DOHH2 (cell line): ENCODE measurements around the gene ATXN2.
A peak's percentile ranks its signal among the peaks of the same experiment; 100 is the strongest.

Source experiments
- H3F3A ChIP-seq: fragments of 200-600 bp; sonication (generic), shearing (Covaris generic); 2 replicates; pipeline ENCODE4 v1.6.0; 2016; ENCODE audit warnings: antibody characterized with exemption, mild to moderate bottlenecking; ENCODE audit not compliant: control insufficient read depth, insufficient read depth
- H3K27ac ChIP-seq: fragments of 200-600 bp; sonication (generic); 2 replicates; pipeline ENCODE4 v1.5.1; 2014; ENCODE audit warnings: low read depth, mild to moderate bottlenecking, low read length, moderate library complexity
- H3K27me3 ChIP-seq: fragments of 200-600 bp; sonication (generic); 2 replicates; pipeline ENCODE4 v1.6.1; 2014; ENCODE audit warnings: mild to moderate bottlenecking, low read length, mixed read lengths; ENCODE audit not compliant: control insufficient read depth
- H3K36me3 ChIP-seq: fragments of 200-600 bp; sonication (generic); 2 replicates; pipeline ENCODE4 v1.6.1; 2014; ENCODE audit warnings: mild to moderate bottlenecking, low read length, moderate library complexity, mixed read lengths; ENCODE audit not compliant: control insufficient read depth
- H3K4me1 ChIP-seq: fragments of 200-600 bp; sonication (generic); 2 replicates; pipeline ENCODE4 v1.6.1; 2014; ENCODE audit warnings: mild to moderate bottlenecking, low read length, mixed read lengths; ENCODE audit not compliant: control insufficient read depth
- H3K4me2 ChIP-seq: fragments of 200-600 bp; sonication (generic); 2 replicates; pipeline ENCODE4 v1.6.0; 2014; ENCODE audit warnings: mild to moderate bottlenecking, low read length, moderate library complexity
- H3K4me3 ChIP-seq: fragments of 200-600 bp; sonication (generic); 2 replicates; pipeline ENCODE4 v1.5.1; 2014; ENCODE audit warnings: mild to moderate bottlenecking, low read length, mixed read lengths
- H3K79me2 ChIP-seq: fragments of 200-600 bp; sonication (generic); 2 replicates; pipeline ENCODE4 v1.6.1; 2014; ENCODE audit warnings: mild to moderate bottlenecking, low read length, mixed read lengths; ENCODE audit not compliant: control insufficient read depth
- H3K9me2 ChIP-seq: fragments of 200-600 bp; sonication (generic); replicated peaks from 2 replicates; pipeline ENCODE4 v1.6.1; 2014; ENCODE audit warnings: mild to moderate bottlenecking, low read length, mixed read lengths; ENCODE audit not compliant: control insufficient read depth
- H3K9me3 ChIP-seq: fragments of 200-600 bp; sonication (generic); 2 replicates; pipeline ENCODE4 v1.6.1; 2014; ENCODE audit warnings: antibody characterized with exemption, low read length, mixed read lengths; ENCODE audit not compliant: control insufficient read depth, insufficient read depth
- H4K20me1 ChIP-seq: fragments of 200-600 bp; sonication (generic); 2 replicates; pipeline ENCODE4 v1.6.0; 2014; ENCODE audit warnings: low read depth, mild to moderate bottlenecking, antibody characterized with exemption, low read length, moderate library complexity; ENCODE audit not compliant: control insufficient read depth, insufficient read depth
- CTCF ChIP-seq: fragments of 200-600 bp; sonication (generic); IDR thresholded peaks from one replicate; pipeline ENCODE4 v1.5.1; 2014; ENCODE audit warnings: antibody characterized with exemption, mild to moderate bottlenecking, low read depth, low read length; ENCODE audit not compliant: poor library complexity, severe bottlenecking
- EZH2phosphoT487 ChIP-seq: fragments of 200-600 bp; sonication (generic); IDR thresholded peaks from 2 replicates; pipeline ENCODE4 v1.6.1; 2017; ENCODE audit warnings: borderline replicate concordance, mild to moderate bottlenecking, antibody characterized with exemption, low read length, moderate library complexity, mixed read lengths

The ATXN2 gene

GRCh38 chr12:111444314-111444924, 154.7 kb downstream of the ATXN2 start:
- peaks cover 17% of the 10 kb centered on the region for H3K79me2 ChIP-seq
- no peaks in the 10 kb centered on the region for H3K9me2 ChIP-seq
- peaks cover 27% of the 10 kb centered on the region for H3K4me1 ChIP-seq
- H3K27ac ChIP-seq, result peak overlapping the region; percentile 29
- H3K9me3 ChIP-seq, result no peaks in the 10 kb centered on the region
- H3K36me3 ChIP-seq, result peaks cover 68% of the 10 kb centered on the region
- peak overlapping the region; percentile 32 for H3K4me2 ChIP-seq
- peaks cover 2% of the 10 kb centered on the region for H3F3A ChIP-seq
- TF ChIP-seq EZH2phosphoT487 (no peak), CTCF (no peak)
- no peaks in the 10 kb centered on the region for H3K27me3 ChIP-seq
- H4K20me1 ChIP-seq, result peaks cover 12% of the 10 kb centered on the region
- peak overlapping the region; percentile 20; the same call in 1 of the 2 replicates for H3K4me3 ChIP-seq

- Histone ChIP-seq H3K9me2 (no peaks in the 10 kb centered on the region), H3K36me3 (peaks cover 60% of the 10 kb centered on the region), H3K27ac (no peak overlapping the region), H3K4me2 (no peak overlapping the region), H3K4me1 (peaks cover 31% of the 10 kb centered on the region), H3K9me3 (no peaks in the 10 kb centered on the region), H4K20me1 (peaks cover 12% of the 10 kb centered on the region), H3K4me3 (no peak overlapping the region), H3K27me3 (no peaks in the 10 kb centered on the region), H3F3A (no peaks in the 10 kb centered on the region; the same call in 1 of the 2 replicates), H3K79me2 (peaks cover 19% of the 10 kb centered on the region)
- TF ChIP-seq CTCF (no peak), EZH2phosphoT487 (no peak)
Measured at GRCh38 chr12:111443586-111443985, 155.5 kb downstream of the ATXN2 start.

GRCh38 chr12:111443086-111443485, 156.0 kb downstream of the ATXN2 start:
- peaks cover 55% of the 10 kb centered on the region for H3K36me3 ChIP-seq
- H3K79me2 ChIP-seq, result peaks cover 24% of the 10 kb centered on the region
- peaks cover 36% of the 10 kb centered on the region for H3K4me1 ChIP-seq

More at GRCh38 chr12:111443086-111443485, 156.0 kb downstream of the ATXN2 start:
- H3K4me3 ChIP-seq, result no peak overlapping the region
- no peak overlapping the region for H3K27ac ChIP-seq
- TF ChIP-seq CTCF (no peak), EZH2phosphoT487 (no peak)
- H3F3A ChIP-seq, result no peaks in the 10 kb centered on the region; the same call in 1 of the 2 replicates
- H3K4me2 ChIP-seq, result no peak overlapping the region
- peaks cover 12% of the 10 kb centered on the region for H4K20me1 ChIP-seq
- H3K27me3 ChIP-seq, result no peaks in the 10 kb centered on the region
- no peaks in the 10 kb centered on the region for H3K9me2 ChIP-seq
- H3K9me3 ChIP-seq, result no peaks in the 10 kb centered on the region
